HEK293 (cell line): ENCODE results near the gene ACTR1B.

Experiments
- CTCF ChIA-PET: fragments of 350-600 bp; formaldehyde crosslinking; extraction: SDS; loops from one replicate; lab custom pipeline; 2021; ENCODE audit warnings: antibody characterized with exemption; lab: Yijun Ruan, JAX
- POLR2A ChIA-PET: fragments of 300-600 bp; formaldehyde crosslinking; extraction: SDS; loops from one replicate; lab custom pipeline; 2020; ENCODE audit warnings: antibody characterized with exemption, inconsistent platforms; lab: Yijun Ruan, JAX
- H3K27ac ChIP-seq: fragments of 200-500 bp; sonication (Bioruptor generic); 2 replicates; pipeline ENCODE4 v1.5.1; 2014; ENCODE audit warnings: low read depth, low read length, control low read depth, inconsistent platforms; ENCODE audit errors: extremely low read depth
- H3K36me3 ChIP-seq, 2 experiments: fragments of 200-500 bp in 1 of 2; sonication (Bioruptor generic) in 1 of 2; 1 replicate in 1 of 2; 2 replicates in 1 of 2; pipeline ENCODE4 v1.5.1; 2014 to 2017; ENCODE audit warnings: inconsistent platforms in 2 of 2, low read length in 2 of 2; ENCODE audit not compliant: control insufficient read depth in 2 of 2, insufficient read depth in 1 of 2
- H3K4me1 ChIP-seq: fragments of 200-500 bp; sonication (Bioruptor generic); 2 replicates; pipeline ENCODE4 v1.5.1; 2014; ENCODE audit warnings: mild to moderate bottlenecking, low read length, inconsistent platforms; ENCODE audit not compliant: control insufficient read depth, insufficient read depth
- H3K4me3 ChIP-seq: 2 replicates; pipeline ENCODE4 v1.5.1; 2011; ENCODE audit warnings: low read depth, mild to moderate bottlenecking, control low read depth, low read length, moderate library complexity
- H3K9me3 ChIP-seq: fragments of 200-500 bp; sonication (Bioruptor generic); 2 replicates; pipeline ENCODE4 v1.5.1; 2014; ENCODE audit warnings: low read depth, low read length, inconsistent platforms; ENCODE audit not compliant: control insufficient read depth, insufficient read depth
- GLI4 ChIP-seq: fragments of 450-650 bp; formaldehyde crosslinking; IDR thresholded peaks from 2 replicates; pipeline ENCODE4 v1.5.1; 2016; ENCODE audit warnings: missing biosample characterization, missing genetic modification characterization
- WT1 ChIP-seq: fragments of 450-650 bp; formaldehyde crosslinking; IDR thresholded peaks from 2 replicates; pipeline ENCODE4 v1.5.1; 2016; ENCODE audit warnings: missing biosample characterization, missing genetic modification characterization
- ZBTB48 ChIP-seq: fragments of 450-650 bp; formaldehyde crosslinking; IDR thresholded peaks from 2 replicates; pipeline ENCODE4 v1.5.1; 2016; ENCODE audit warnings: missing biosample characterization, missing genetic modification characterization
- ZIC2 ChIP-seq: fragments of 450-650 bp; formaldehyde crosslinking; IDR thresholded peaks from 2 replicates; pipeline ENCODE4 v1.5.1; 2016; ENCODE audit warnings: missing biosample characterization, missing genetic modification characterization
- ZNF23 ChIP-seq: fragments of 450-650 bp; formaldehyde crosslinking; IDR thresholded peaks from 2 replicates; pipeline ENCODE4 v1.5.1; 2016; ENCODE audit warnings: missing biosample characterization, missing genetic modification characterization, borderline replicate concordance
- ZNF248 ChIP-seq: fragments of 450-650 bp; formaldehyde crosslinking; IDR thresholded peaks from 2 replicates; pipeline ENCODE4 v1.5.1; 2017; ENCODE audit warnings: missing biosample characterization, missing genetic modification characterization
- ZNF341 ChIP-seq: fragments of 450-650 bp; formaldehyde crosslinking; IDR thresholded peaks from 2 replicates; pipeline ENCODE4; 2016; ENCODE audit warnings: low read depth, missing biosample characterization, missing genetic modification characterization
- ZNF473 ChIP-seq: fragments of 450-650 bp; formaldehyde crosslinking; IDR thresholded peaks from 2 replicates; pipeline ENCODE4 v1.5.1; 2017; ENCODE audit warnings: missing biosample characterization, missing genetic modification characterization
- ZNF544 ChIP-seq: fragments of 450-650 bp; formaldehyde crosslinking; IDR thresholded peaks from 2 replicates; pipeline ENCODE4 v1.5.0; 2017; ENCODE audit warnings: missing biosample characterization, missing genetic modification characterization
- ZSCAN23 ChIP-seq: fragments of 450-650 bp; formaldehyde crosslinking; IDR thresholded peaks from 2 replicates; pipeline ENCODE4 v1.5.1; 2016; ENCODE audit warnings: missing biosample characterization, missing genetic modification characterization
- TF ChIP-seq, protein P1 (sequence below): fragments of 450-650 bp; formaldehyde crosslinking; IDR thresholded peaks from 2 replicates; pipeline ENCODE4 v1.5.1; 2016; ENCODE audit warnings: missing biosample characterization, missing genetic modification characterization
- TF ChIP-seq, protein P2 (sequence below): fragments of 450-650 bp; formaldehyde crosslinking; IDR thresholded peaks from 2 replicates; pipeline ENCODE4 v1.5.1; 2016; ENCODE audit warnings: missing biosample characterization, missing genetic modification characterization
- TF ChIP-seq, protein P3 (sequence below): fragments of 450-650 bp; formaldehyde crosslinking; IDR thresholded peaks from 2 replicates; pipeline ENCODE4 v1.5.1; 2017; ENCODE audit warnings: missing biosample characterization, mild to moderate bottlenecking, missing genetic modification characterization, moderate library complexity
- TF ChIP-seq, protein P4 (sequence below): fragments of 450-650 bp; formaldehyde crosslinking; IDR thresholded peaks from 2 replicates; pipeline ENCODE4 v1.5.1; 2016; ENCODE audit warnings: missing biosample characterization, missing genetic modification characterization
- TF ChIP-seq, protein P5 (sequence below): fragments of 450-650 bp; formaldehyde crosslinking; IDR thresholded peaks from 2 replicates; pipeline ENCODE4 v1.5.1; 2016; ENCODE audit warnings: missing biosample characterization, missing genetic modification characterization, borderline replicate concordance

The ACTR1B gene

DNA sequence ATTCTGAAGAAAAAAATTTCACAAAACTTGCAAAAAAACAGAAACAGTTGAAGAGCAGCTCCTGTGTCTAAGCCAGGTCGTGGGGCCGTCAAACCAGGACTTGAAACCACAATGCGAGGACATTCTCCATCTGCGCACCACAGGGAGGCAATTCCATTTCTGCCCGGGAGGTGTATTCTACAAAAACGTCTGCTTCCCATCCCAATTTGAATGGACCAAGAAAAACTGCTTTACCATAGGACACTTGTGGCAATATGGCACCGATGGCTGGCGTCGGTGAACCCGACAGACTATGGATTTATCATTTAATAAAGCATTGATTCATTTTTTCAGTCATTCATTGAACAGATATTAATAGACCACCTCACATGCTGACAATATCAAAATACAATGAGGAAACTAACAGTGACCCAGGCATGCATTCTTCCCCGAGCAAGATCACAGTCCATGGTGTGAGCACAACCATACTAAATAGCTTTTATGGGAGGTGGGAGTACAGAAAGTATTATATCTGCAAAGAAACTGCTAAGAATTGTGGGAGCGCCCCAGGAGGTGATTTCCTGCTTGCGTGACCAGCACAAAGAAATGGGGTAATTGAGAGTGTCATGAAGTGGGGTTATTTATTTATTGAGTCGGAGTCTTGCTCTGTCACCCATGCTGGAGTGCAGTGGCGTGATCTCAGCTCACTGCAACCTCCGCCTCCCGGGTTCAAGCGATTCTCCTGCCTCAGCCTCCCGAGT is 39.1 kb upstream of the ACTR1B start:
- no peaks in the 10 kb centered on the region for H3K4me1 ChIP-seq
- ChIA-PET CTCF (interaction anchor here (5.2 kb wide), 1 partner anchor 7 kb away, joined by 42 read pairs; no protein-coding TSS in a partner anchor), POLR2A (no interaction called here)
- TF ChIP-seq ZNF473 (tag by site-specific recombination) (no peak), ZNF23 (tag by site-specific recombination) (no peak), ZNF341 (tag by site-specific recombination) (no peak), ZIC2 (tag by site-specific recombination) (no peak), ZNF544 (tag by site-specific recombination) (no peak), GLI4 (tag by site-specific recombination) (no peak)
- TF ChIP-seq, protein P1, sequence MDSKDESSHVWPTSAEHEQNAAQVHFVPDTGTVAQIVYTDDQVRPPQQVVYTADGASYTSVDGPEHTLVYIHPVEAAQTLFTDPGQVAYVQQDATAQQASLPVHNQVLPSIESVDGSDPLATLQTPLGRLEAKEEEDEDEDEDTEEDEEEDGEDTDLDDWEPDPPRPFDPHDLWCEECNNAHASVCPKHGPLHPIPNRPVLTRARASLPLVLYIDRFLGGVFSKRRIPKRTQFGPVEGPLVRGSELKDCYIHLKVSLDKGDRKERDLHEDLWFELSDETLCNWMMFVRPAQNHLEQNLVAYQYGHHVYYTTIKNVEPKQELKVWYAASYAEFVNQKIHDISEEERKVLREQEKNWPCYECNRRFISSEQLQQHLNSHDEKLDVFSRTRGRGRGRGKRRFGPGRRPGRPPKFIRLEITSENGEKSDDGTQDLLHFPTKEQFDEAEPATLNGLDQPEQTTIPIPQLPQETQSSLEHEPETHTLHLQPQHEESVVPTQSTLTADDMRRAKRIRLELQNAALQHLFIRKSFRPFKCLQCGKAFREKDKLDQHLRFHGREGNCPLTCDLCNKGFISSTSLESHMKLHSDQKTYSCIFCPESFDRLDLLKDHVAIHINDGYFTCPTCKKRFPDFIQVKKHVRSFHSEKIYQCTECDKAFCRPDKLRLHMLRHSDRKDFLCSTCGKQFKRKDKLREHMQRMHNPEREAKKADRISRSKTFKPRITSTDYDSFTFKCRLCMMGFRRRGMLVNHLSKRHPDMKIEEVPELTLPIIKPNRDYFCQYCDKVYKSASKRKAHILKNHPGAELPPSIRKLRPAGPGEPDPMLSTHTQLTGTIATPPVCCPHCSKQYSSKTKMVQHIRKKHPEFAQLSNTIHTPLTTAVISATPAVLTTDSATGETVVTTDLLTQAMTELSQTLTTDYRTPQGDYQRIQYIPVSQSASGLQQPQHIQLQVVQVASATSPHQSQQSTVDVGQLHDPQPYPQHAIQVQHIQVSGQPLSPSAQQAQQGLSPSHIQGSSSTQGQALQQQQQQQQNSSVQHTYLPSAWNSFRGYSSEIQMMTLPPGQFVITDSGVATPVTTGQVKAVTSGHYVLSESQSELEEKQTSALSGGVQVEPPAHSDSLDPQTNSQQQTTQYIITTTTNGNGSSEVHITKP, result no peak
- TF ChIP-seq, protein P2, sequence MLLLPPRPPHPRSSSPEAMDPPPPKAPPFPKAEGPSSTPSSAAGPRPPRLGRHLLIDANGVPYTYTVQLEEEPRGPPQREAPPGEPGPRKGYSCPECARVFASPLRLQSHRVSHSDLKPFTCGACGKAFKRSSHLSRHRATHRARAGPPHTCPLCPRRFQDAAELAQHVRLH (tag by site-specific recombination), result no peak
- TF ChIP-seq, protein P3, sequence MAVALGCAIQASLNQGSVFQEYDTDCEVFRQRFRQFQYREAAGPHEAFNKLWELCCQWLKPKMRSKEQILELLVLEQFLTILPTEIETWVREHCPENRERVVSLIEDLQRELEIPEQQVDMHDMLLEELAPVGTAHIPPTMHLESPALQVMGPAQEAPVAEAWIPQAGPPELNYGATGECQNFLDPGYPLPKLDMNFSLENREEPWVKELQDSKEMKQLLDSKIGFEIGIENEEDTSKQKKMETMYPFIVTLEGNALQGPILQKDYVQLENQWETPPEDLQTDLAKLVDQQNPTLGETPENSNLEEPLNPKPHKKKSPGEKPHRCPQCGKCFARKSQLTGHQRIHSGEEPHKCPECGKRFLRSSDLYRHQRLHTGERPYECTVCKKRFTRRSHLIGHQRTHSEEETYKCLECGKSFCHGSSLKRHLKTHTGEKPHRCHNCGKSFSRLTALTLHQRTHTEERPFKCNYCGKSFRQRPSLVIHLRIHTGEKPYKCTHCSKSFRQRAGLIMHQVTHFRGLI (tag by site-specific recombination), result no peak
- TF ChIP-seq, protein P4, sequence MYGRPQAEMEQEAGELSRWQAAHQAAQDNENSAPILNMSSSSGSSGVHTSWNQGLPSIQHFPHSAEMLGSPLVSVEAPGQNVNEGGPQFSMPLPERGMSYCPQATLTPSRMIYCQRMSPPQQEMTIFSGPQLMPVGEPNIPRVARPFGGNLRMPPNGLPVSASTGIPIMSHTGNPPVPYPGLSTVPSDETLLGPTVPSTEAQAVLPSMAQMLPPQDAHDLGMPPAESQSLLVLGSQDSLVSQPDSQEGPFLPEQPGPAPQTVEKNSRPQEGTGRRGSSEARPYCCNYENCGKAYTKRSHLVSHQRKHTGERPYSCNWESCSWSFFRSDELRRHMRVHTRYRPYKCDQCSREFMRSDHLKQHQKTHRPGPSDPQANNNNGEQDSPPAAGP (tag by site-specific recombination), result no peak
- no peak overlapping the region for H3K4me3 ChIP-seq
- H3K9me3 ChIP-seq, result no peaks in the 10 kb centered on the region
- H3K36me3 ChIP-seq, result no peaks in the 10 kb centered on the region
- H3K27ac ChIP-seq, result no peak overlapping the region

DNA sequence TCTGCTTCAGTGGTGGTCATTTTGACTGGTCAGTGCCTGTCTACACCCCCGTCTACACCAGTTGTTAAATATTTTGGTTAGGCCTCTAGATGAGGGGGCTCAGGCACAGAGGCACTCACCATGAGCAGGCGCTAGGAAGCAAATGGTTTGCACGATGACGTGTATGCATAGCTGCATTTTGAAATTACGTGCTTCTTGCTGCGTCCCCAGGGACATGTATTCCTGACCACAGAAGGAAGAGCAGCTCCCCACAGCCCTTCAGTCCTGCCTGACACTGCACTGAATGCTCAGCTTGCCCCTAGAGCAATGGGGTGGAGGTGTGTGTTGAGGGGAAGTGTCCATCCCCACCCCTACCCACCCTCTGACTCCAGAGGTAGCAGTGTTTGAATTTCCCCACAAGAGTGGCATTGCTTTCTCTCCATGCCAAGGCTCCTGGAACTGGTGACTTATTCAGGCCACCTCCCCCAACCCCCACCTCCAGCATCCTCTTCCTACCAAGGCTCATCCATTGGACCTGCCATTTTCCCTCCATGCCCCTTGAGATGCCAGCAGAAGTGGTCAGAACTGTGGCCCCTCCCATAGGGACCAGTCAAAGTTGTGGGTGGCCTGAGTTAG is 38.1 kb upstream of the ACTR1B start:
- ChIA-PET POLR2A (no interaction called here), CTCF (interaction anchor here (0.6 to 7.4 kb wide), 5 partner anchors 8 to 111 kb away, joined by 3 to 130 read pairs (median 16); partner anchors contain the start of gene ANKRD36B)
- H3K36me3 ChIP-seq, result no peaks in the 10 kb centered on the region
- no peaks in the 10 kb centered on the region for H3K4me1 ChIP-seq
- H3K9me3 ChIP-seq, result no peaks in the 10 kb centered on the region
- no peak overlapping the region for H3K27ac ChIP-seq
- no peak overlapping the region for H3K4me3 ChIP-seq
- TF ChIP-seq ZSCAN23 (no peak), WT1 (no peak), ZBTB48 (tag by site-specific recombination) (no peak), ZNF248 (tag by site-specific recombination) (no peak), ZNF473 (tag by site-specific recombination) (no peak)
- TF ChIP-seq, protein P1, result no peak
- TF ChIP-seq, protein P5, sequence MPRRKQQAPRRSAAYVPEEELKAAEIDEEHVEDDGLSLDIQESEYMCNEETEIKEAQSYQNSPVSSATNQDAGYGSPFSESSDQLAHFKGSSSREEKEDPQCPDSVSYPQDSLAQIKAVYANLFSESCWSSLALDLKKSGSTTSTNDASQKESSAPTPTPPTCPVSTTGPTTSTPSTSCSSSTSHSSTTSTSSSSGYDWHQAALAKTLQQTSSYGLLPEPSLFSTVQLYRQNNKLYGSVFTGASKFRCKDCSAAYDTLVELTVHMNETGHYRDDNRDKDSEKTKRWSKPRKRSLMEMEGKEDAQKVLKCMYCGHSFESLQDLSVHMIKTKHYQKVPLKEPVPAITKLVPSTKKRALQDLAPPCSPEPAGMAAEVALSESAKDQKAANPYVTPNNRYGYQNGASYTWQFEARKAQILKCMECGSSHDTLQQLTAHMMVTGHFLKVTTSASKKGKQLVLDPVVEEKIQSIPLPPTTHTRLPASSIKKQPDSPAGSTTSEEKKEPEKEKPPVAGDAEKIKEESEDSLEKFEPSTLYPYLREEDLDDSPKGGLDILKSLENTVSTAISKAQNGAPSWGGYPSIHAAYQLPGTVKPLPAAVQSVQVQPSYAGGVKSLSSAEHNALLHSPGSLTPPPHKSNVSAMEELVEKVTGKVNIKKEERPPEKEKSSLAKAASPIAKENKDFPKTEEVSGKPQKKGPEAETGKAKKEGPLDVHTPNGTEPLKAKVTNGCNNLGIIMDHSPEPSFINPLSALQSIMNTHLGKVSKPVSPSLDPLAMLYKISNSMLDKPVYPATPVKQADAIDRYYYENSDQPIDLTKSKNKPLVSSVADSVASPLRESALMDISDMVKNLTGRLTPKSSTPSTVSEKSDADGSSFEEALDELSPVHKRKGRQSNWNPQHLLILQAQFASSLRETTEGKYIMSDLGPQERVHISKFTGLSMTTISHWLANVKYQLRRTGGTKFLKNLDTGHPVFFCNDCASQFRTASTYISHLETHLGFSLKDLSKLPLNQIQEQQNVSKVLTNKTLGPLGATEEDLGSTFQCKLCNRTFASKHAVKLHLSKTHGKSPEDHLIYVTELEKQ (tag by site-specific recombination), result no peak
